Endothelial cell of hepatic sinusoid (primary cell): ENCODE measurements around the gene STAB1.

ENCODE experiments used
- in situ Hi-C: cut with HindIII; loops from 2 replicates; pipeline ENCODE4 v1.10.0; 2017; ENCODE audit warnings: low sequenced_read_pairs

The STAB1 gene

GRCh38 chr3:52494886-52495495, at the start of gene STAB1:
TSS of gene STAB1 (plus strand) at chr3:52495338. CDS start at chr3:52495414, 76 bp downstream.
- in situ Hi-C loops = no loop called here

- in situ Hi-C loops = no loop called here
These were observed 49.1 kb upstream of the STAB1 start for GRCh38 chr3:52446042-52446441.

GRCh38 chr3:52446631-52447511, 48.3 kb upstream of the STAB1 start:
- in situ Hi-C loops = no loop called here

- in situ Hi-C loops = no loop called here
These were observed 47.4 kb upstream of the STAB1 start for GRCh38 chr3:52447512-52448355.

- in situ Hi-C loops = no loop called here
These were observed 44.5 kb upstream of the STAB1 start for GRCh38 chr3:52450489-52451236.

- in situ Hi-C loops = no loop called here
These were observed 43.7 kb upstream of the STAB1 start for GRCh38 chr3:52451237-52452083.

- in situ Hi-C loops = no loop called here
These were observed 43.0 kb upstream of the STAB1 start for GRCh38 chr3:52452126-52452525.

- in situ Hi-C loops = no loop called here
These were observed 42.4 kb upstream of the STAB1 start for GRCh38 chr3:52452570-52453221.

- in situ Hi-C loops = no loop called here
These were observed 41.5 kb upstream of the STAB1 start, which contains the start of gene TNNC1 for GRCh38 chr3:52453496-52454249. TSS of gene TNNC1 (minus strand) at chr3:52454041. CDS start at chr3:52454015, 26 bp downstream.

- in situ Hi-C loops = no loop called here
These were observed 40.7 kb upstream of the STAB1 start for GRCh38 chr3:52454250-52454937.

- in situ Hi-C loops = no loop called here
These were observed 40.2 kb upstream of the STAB1 start for GRCh38 chr3:52454938-52455282.

- in situ Hi-C loops = no loop called here
These were observed 39.6 kb upstream of the STAB1 start, which contains the start of gene NISCH for GRCh38 chr3:52455283-52456168. TSS of gene NISCH (plus strand) at chr3:52455604. CDS start at chr3:52455642, 38 bp downstream.

- in situ Hi-C loops = no loop called here
These were observed 38.9 kb upstream of the STAB1 start for GRCh38 chr3:52456169-52456799.

- in situ Hi-C loops = no loop called here
These were observed 38.3 kb upstream of the STAB1 start for GRCh38 chr3:52456800-52457183.

GRCh38 chr3:52458031-52458760, 36.9 kb upstream of the STAB1 start:
- in situ Hi-C loops = no loop called here
